Breast epithelium (tissue), 3 donors: ENCODE data around the gene INHBE.

Experiments
- CTCF ChIP-seq, 3 donors: fragments of 450-650 bp; IDR thresholded peaks; one replicate each; pipeline ENCODE4 v1.5.1; 2016 to 2017; ENCODE audit warnings: antibody characterized with exemption in 3 of 3, mild to moderate bottlenecking in 3 of 3, moderate library complexity in 3 of 3
- POLR2A ChIP-seq: fragments of 450-650 bp; IDR thresholded peaks from one replicate; pipeline ENCODE4 v1.6.1; 2016; ENCODE audit warnings: antibody characterized with exemption, mild to moderate bottlenecking, moderate library complexity
- POLR2AphosphoS5 ChIP-seq, 3 donors: sonication (generic); formaldehyde crosslinking; IDR thresholded peaks; one replicate each; pipeline ENCODE4 v1.6.1; 2017; ENCODE audit warnings: antibody characterized with exemption in 3 of 3

- TF ChIP-seq CTCF (IDR thresholded peaks at IDR 0.05) = no peak
- no peak for TF ChIP-seq POLR2AphosphoS5 (IDR thresholded peaks at IDR 0.05)
- TF ChIP-seq POLR2A = no peak
These were observed 12.2 kb downstream of the INHBE start for GRCh38 chr12:57467212-57467874.
